OCI-LY7 (cell line): ENCODE results near the gene RO60. TPM values are rescaled to one million over a fixed set of nuclear protein-coding genes. Genes with fewer than 3 reads are reported as not detected.
A peak's percentile ranks its signal among the peaks of the same experiment; 100 is the strongest.

Experiments used
- BruUV-seq: library from RNA; stranded (reverse); fragments of 400-500 nt; replicated peaks from 2 replicates; lab custom pipeline; 2021; lab: Mats Ljungman, UMichigan
- CTCF ChIA-PET: fragments of 300-600 bp; sonication (Branson Sonifier 250); formaldehyde crosslinking; loops from one replicate; lab custom pipeline; 2022; ENCODE audit warnings: antibody characterized with exemption; ENCODE audit not compliant: unreplicated experiment; lab: Charles Lee
- POLR2A ChIA-PET: fragments of 300-600 bp; sonication (Branson Sonifier 250); formaldehyde crosslinking; loops from one replicate; lab custom pipeline; 2022; ENCODE audit warnings: antibody characterized with exemption; lab: Charles Lee
- DNase-seq: peaks from one replicate; pipeline ENCODE4 v3.0.0-alpha.2; 2015; ENCODE audit warnings: low spot score
- H2AFZ ChIP-seq: fragments of 200-600 bp; sonication (generic), shearing (Covaris generic); 2 replicates; pipeline ENCODE4 v1.6.1; 2014; ENCODE audit warnings: mild to moderate bottlenecking, antibody characterized with exemption, low read length, moderate library complexity
- H3K27ac ChIP-seq: fragments of 200-600 bp; sonication (generic); 2 replicates; pipeline ENCODE4 v1.5.1; 2014; ENCODE audit warnings: mixed run types, low read depth, mild to moderate bottlenecking, moderate library complexity, low read length, inconsistent platforms; ENCODE audit not compliant: poor library complexity, severe bottlenecking
- H3K36me3 ChIP-seq: fragments of 200-600 bp; sonication (generic); 2 replicates; pipeline ENCODE4 v1.6.1; 2014; ENCODE audit warnings: mild to moderate bottlenecking, antibody characterized with exemption, low read length, moderate library complexity, mixed read lengths; ENCODE audit not compliant: insufficient read depth
- H3K4me1 ChIP-seq: fragments of 200-600 bp; sonication (generic); 2 replicates; pipeline ENCODE4 v1.5.1; 2014; ENCODE audit warnings: mild to moderate bottlenecking, low read length; ENCODE audit not compliant: insufficient read depth, poor library complexity, severe bottlenecking
- H3K4me2 ChIP-seq: fragments of 200-600 bp; sonication (generic); 2 replicates; pipeline ENCODE4 v1.6.1; 2014; ENCODE audit warnings: mild to moderate bottlenecking, low read length
- H3K4me3 ChIP-seq: fragments of 200-600 bp; sonication (generic); 2 replicates; pipeline ENCODE4 v1.5.1; 2014; ENCODE audit warnings: mild to moderate bottlenecking, low read depth, low read length; ENCODE audit not compliant: poor library complexity, severe bottlenecking
- H3K79me2 ChIP-seq: fragments of 200-600 bp; sonication (generic); 2 replicates; pipeline ENCODE4 v1.6.1; 2016; ENCODE audit warnings: low read depth, mild to moderate bottlenecking, low read length, moderate library complexity, mixed read lengths; ENCODE audit not compliant: insufficient read depth
- H3K9me2 ChIP-seq: fragments of 200-600 bp; sonication (generic); 2 replicates; pipeline ENCODE4 v1.6.1; 2016; ENCODE audit warnings: mild to moderate bottlenecking, low read length, mixed read lengths; ENCODE audit not compliant: insufficient read depth
- H3K9me3 ChIP-seq: fragments of 200-600 bp; sonication (generic); 2 replicates; pipeline ENCODE4 v1.6.1; 2014; ENCODE audit warnings: mild to moderate bottlenecking, mixed run types, low read length, mixed read lengths
- H4K20me1 ChIP-seq: fragments of 200-600 bp; sonication (generic); 2 replicates; pipeline ENCODE4 v1.6.1; 2014; ENCODE audit warnings: mild to moderate bottlenecking, antibody characterized with exemption, low read length, moderate library complexity, mixed read lengths; ENCODE audit not compliant: insufficient read depth
- CTCF ChIP-seq: fragments of 200-600 bp; sonication (generic); conservative IDR thresholded peaks from 2 replicates; pipeline ENCODE4 v1.5.1; 2014; ENCODE audit warnings: mild to moderate bottlenecking, antibody characterized with exemption, low read length, moderate library complexity, mixed read lengths
- EZH2phosphoT487 ChIP-seq: fragments of 200-600 bp; sonication (generic); IDR thresholded peaks from 2 replicates; pipeline ENCODE4 v1.6.1; 2018; ENCODE audit warnings: low read depth, borderline replicate concordance, mild to moderate bottlenecking, mixed run types, antibody characterized with exemption, low read length, moderate library complexity, mixed read lengths
- intact Hi-C: fragments of 100-400 bp; cut with micrococcal nuclease; formaldehyde crosslinking; loops from one replicate; pipeline ENCODE4 v1.10.0; 2022; ENCODE audit not compliant: unreplicated experiment
- total RNA-seq, 2 experiments: library from RNA; depleted of rRNA in 1 of 2; stranded (reverse); fragments of >200 nt in 1 of 2; shearing (Covaris generic) in 1 of 2; gene quantifications; 2 replicates each; pipeline ENCODE4 v1.2.3, GENCODE V29; 2014 to 2022

Gene RO60
- total RNA-seq, 2 experiments from 2014 or later, result 70.4 to 83.3 TPM

- Histone ChIP-seq H3K4me2 (peak overlapping the region; percentile 29; the same call in 1 of the 2 replicates), H4K20me1 (peaks cover 29% of the 10 kb centered on the region; the same call in 1 of the 2 replicates), H3K36me3 (peaks cover 37% of the 10 kb centered on the region), H3K4me3 (no peak overlapping the region), H3K27ac (no peak overlapping the region), H3K9me3 (peaks cover 8% of the 10 kb centered on the region; the same call in 1 of the 2 replicates), H3K9me2 (no peaks in the 10 kb centered on the region), H3K79me2 (peaks cover 97% of the 10 kb centered on the region), H3K4me1 (peaks cover 33% of the 10 kb centered on the region), H2AFZ (no peak overlapping the region)
- BruUV-seq, result no TSS peak
- TF ChIP-seq CTCF (no peak), EZH2phosphoT487 (no peak)
- intact Hi-C loops, result no loop called here
- ChIA-PET POLR2A (interaction anchor here (0.9 to 1.2 kb wide), 2 partner anchors 51 to 56 kb away, joined by 3 to 6 read pairs; no protein-coding TSS in a partner anchor), CTCF (no interaction called here)
- no peak for DNase-seq
These were observed 7.2 kb downstream of the RO60 start for GRCh38 chr1:193066606-193067005.

GRCh38 chr1:193068013-193068412 is 8.6 kb downstream of the RO60 start:
- Histone ChIP-seq H3K4me1 (peaks cover 30% of the 10 kb centered on the region), H2AFZ (no peak overlapping the region), H3K4me2 (no peak overlapping the region), H3K4me3 (no peak overlapping the region), H3K36me3 (peaks cover 38% of the 10 kb centered on the region), H3K9me2 (no peaks in the 10 kb centered on the region), H3K79me2 (peaks cover 97% of the 10 kb centered on the region), H4K20me1 (peaks cover 28% of the 10 kb centered on the region; the same call in 1 of the 2 replicates), H3K27ac (no peak overlapping the region), H3K9me3 (peaks cover 2% of the 10 kb centered on the region; the same call in 1 of the 2 replicates)
- DNase-seq, result no peak
- BruUV-seq, result no TSS peak
- CTCF ChIA-PET, result no interaction called here
- POLR2A ChIA-PET, result interaction anchor here (1.4 kb wide), 1 partner anchor 9 kb away, joined by 4 read pairs; the partner anchor contains the start of genes RO60 and UCHL5
- TF ChIP-seq EZH2phosphoT487 (no peak), CTCF (no peak)
- intact Hi-C loops, result no loop called here

GRCh38 chr1:193069748-193070385 is 10.5 kb downstream of the RO60 start:
- Histone ChIP-seq H3K9me2 (no peaks in the 10 kb centered on the region), H3K36me3 (peaks cover 39% of the 10 kb centered on the region), H3K4me2 (peak overlapping the region; percentile 45), H4K20me1 (peaks cover 15% of the 10 kb centered on the region; the same call in 1 of the 2 replicates), H3K4me3 (peak overlapping the region; percentile 18), H3K79me2 (peaks cover 82% of the 10 kb centered on the region), H3K4me1 (peaks cover 27% of the 10 kb centered on the region), H3K27ac (peak overlapping the region; percentile 38), H2AFZ (peak overlapping the region; percentile 52; the same call in 1 of the 2 replicates), H3K9me3 (no peaks in the 10 kb centered on the region)
- intact Hi-C loops, result no loop called here
- CTCF ChIA-PET, result interaction anchor here (0.6 to 1.1 kb wide), 2 partner anchors 33 to 479 kb away, joined by 3 to 4 read pairs; no protein-coding TSS in a partner anchor
- DNase-seq, result peak; percentile 38
- no TSS peak for BruUV-seq
- POLR2A ChIA-PET, result interaction anchor here (0.6 to 2.7 kb wide), 5 partner anchors 11 to 443 kb away, joined by 3 to 19 read pairs (median 4); partner anchors contain the start of genes RO60 and UCHL5
- TF ChIP-seq CTCF (peak; percentile 79), EZH2phosphoT487 (no peak)
